AG04450 (cell line): ENCODE measurements around the gene NPR2. TPM values are rescaled to one million over a fixed set of nuclear protein-coding genes. Genes with fewer than 3 reads are reported as not detected.

Experiments
- CTCF ChIA-PET: fragments of 300-600, 350-600 bp; formaldehyde crosslinking; extraction: SDS; loops from one replicate; lab custom pipeline; 2022; ENCODE audit warnings: antibody characterized with exemption, inconsistent platforms; lab: Charles Lee
- POLR2A ChIA-PET: fragments of 350-600 bp; formaldehyde crosslinking; extraction: SDS; loops from one replicate; lab custom pipeline; 2021; ENCODE audit warnings: antibody characterized with exemption, inconsistent platforms; lab: Yijun Ruan, JAX
- DNase-seq: peaks from one replicate; pipeline ENCODE4 v3.0.0-alpha.2; 2011; ENCODE audit warnings: low read depth, low spot score
- H3K27ac ChIP-seq: one replicate; pipeline ENCODE4 v1.5.1; 2012; ENCODE audit warnings: low read depth, low read length, control low read depth
- H3K27me3 ChIP-seq: one replicate; pipeline ENCODE4 v1.6.0; 2012; ENCODE audit warnings: low read length; ENCODE audit not compliant: control insufficient read depth, insufficient read depth
- H3K4me3 ChIP-seq: 2 replicates; pipeline ENCODE4 v1.5.1; 2011; ENCODE audit warnings: mild to moderate bottlenecking, low read depth, low read length, control low read depth
- H3K9me3 ChIP-seq: 2 replicates; pipeline ENCODE4 v1.5.1; 2012; ENCODE audit warnings: low read length; ENCODE audit not compliant: control insufficient read depth, insufficient read depth
- CTCF ChIP-seq: IDR thresholded peaks from 2 replicates; pipeline ENCODE4 v1.5.1; 2011; ENCODE audit warnings: low read depth, low read length, control low read depth, inconsistent platforms
- polyA plus RNA-seq: library from polyadenylated mRNA; depleted of rRNA; stranded (reverse); fragments of >200 nt; gene quantifications from 2 replicates; pipeline ENCODE4 v1.2.3, GENCODE V29; 2011

NPR2 gene
- polyA plus RNA-seq, 1 experiment = 31.9 TPM

- Histone ChIP-seq H3K27me3 (peaks cover 28% of the 10 kb centered on the region), H3K4me3 (no peak overlapping the region), H3K9me3 (no peaks in the 10 kb centered on the region), H3K27ac (no peak overlapping the region)
- CTCF ChIA-PET = no interaction called here
- no peak for TF ChIP-seq CTCF
- POLR2A ChIA-PET = no interaction called here
- no peak for DNase-seq
Observed at GRCh38 chr9:35767458-35767857, 23.9 kb upstream of the NPR2 start.

- TF ChIP-seq CTCF = no peak
- Histone ChIP-seq H3K4me3 (no peak overlapping the region), H3K27me3 (peaks cover 21% of the 10 kb centered on the region), H3K27ac (no peak overlapping the region), H3K9me3 (no peaks in the 10 kb centered on the region)
- DNase-seq = no peak
- POLR2A ChIA-PET = no interaction called here
- CTCF ChIA-PET = interaction anchor here (0.9 to 3.8 kb wide), 4 partner anchors 13 to 176 kb away, joined by 3 to 19 read pairs (median 4); no protein-coding TSS in a partner anchor
Observed at GRCh38 chr9:35769763-35770162, 21.6 kb upstream of the NPR2 start.

- TF ChIP-seq CTCF = no peak
- H3K9me3 ChIP-seq = no peaks in the 10 kb centered on the region
- H3K27me3 ChIP-seq = peaks cover 19% of the 10 kb centered on the region
- ChIA-PET CTCF (interaction anchor here (0.7 to 3.8 kb wide), 4 partner anchors 14 to 124 kb away, joined by 3 to 19 read pairs (median 7); no protein-coding TSS in a partner anchor), POLR2A (no interaction called here)
- no peak overlapping the region for H3K27ac ChIP-seq
- DNase-seq = no peak
- no peak overlapping the region for H3K4me3 ChIP-seq
Observed at GRCh38 chr9:35771075-35771433, 20.3 kb upstream of the NPR2 start.

- DNase-seq = no peak
- H3K27ac ChIP-seq = no peak overlapping the region
- POLR2A ChIA-PET = interaction anchor here (1.0 kb wide), 1 partner anchor 13 kb away, joined by 3 read pairs; no protein-coding TSS in a partner anchor
- no peaks in the 10 kb centered on the region for H3K9me3 ChIP-seq
- CTCF ChIA-PET = interaction anchor here (0.7 to 3.8 kb wide), 4 partner anchors 15 to 124 kb away, joined by 3 to 19 read pairs (median 7); no protein-coding TSS in a partner anchor
- peaks cover 21% of the 10 kb centered on the region for H3K27me3 ChIP-seq
- H3K4me3 ChIP-seq = no peak overlapping the region
- TF ChIP-seq CTCF = no peak
Observed at GRCh38 chr9:35771534-35771933, 19.9 kb upstream of the NPR2 start.

- ChIA-PET CTCF (interaction anchor here (1.4 to 3.8 kb wide), 4 partner anchors 15 to 174 kb away, joined by 3 to 19 read pairs (median 8); no protein-coding TSS in a partner anchor), POLR2A (interaction anchor here (0.6 to 1.0 kb wide), 2 partner anchors 13 to 262 kb away, joined by 3 to 5 read pairs; no protein-coding TSS in a partner anchor)
- DNase-seq = no peak
- peaks cover 21% of the 10 kb centered on the region for H3K27me3 ChIP-seq
- no peak for TF ChIP-seq CTCF
- H3K9me3 ChIP-seq = no peaks in the 10 kb centered on the region
- H3K4me3 ChIP-seq = no peak overlapping the region
- no peak overlapping the region for H3K27ac ChIP-seq
Observed at GRCh38 chr9:35771943-35772342, 19.4 kb upstream of the NPR2 start.
